Upper lobe of left lung (tissue), 6 donors: ENCODE results near the gene CUL2. TPM values are rescaled to one million over a fixed set of nuclear protein-coding genes. Genes with fewer than 3 reads are reported as not detected.
A peak's percentile ranks its signal among the peaks of the same experiment; 100 is the strongest.

Experiments used
- ATAC-seq, 2 donors: fragments of 200-7000 bp; cut with Tn5 transposase; one replicate each; pipeline ENCODE4 v1.9.1; 2022; ENCODE audit warnings: mild to moderate bottlenecking in 2 of 2, moderate library complexity in 2 of 2; ENCODE audit not compliant: low FRiP score in 2 of 2
- DNase-seq, 2 donors: peaks; one replicate each; pipeline ENCODE4 v3.0.0-alpha.2; 2019 to 2020
- H3K27ac ChIP-seq, 4 donors: fragments of 200-600 bp; sonication (generic); one replicate each; pipeline ENCODE4 v1.5.1; 2016 to 2019
- H3K27me3 ChIP-seq, 4 donors: fragments of 200-600 bp; sonication (generic); one replicate each; pipeline ENCODE4 v1.5.1; 2017 to 2019
- H3K36me3 ChIP-seq, 4 donors: fragments of 200-600 bp; sonication (generic); one replicate each; pipeline ENCODE4 v1.5.1; 2016 to 2019
- H3K4me1 ChIP-seq, 4 donors: fragments of 200-600 bp; sonication (generic); one replicate each; pipeline ENCODE4 v1.5.1; 2018 to 2019
- H3K4me3 ChIP-seq, 4 donors: fragments of 200-600 bp; sonication (generic); one replicate each; pipeline ENCODE4 v1.5.1; 2017 to 2019; ENCODE audit warnings: mild to moderate bottlenecking in 2 of 4, moderate library complexity in 1 of 4
- H3K9me3 ChIP-seq, 4 donors: fragments of 200-600 bp; sonication (generic); one replicate each; pipeline ENCODE4 v1.5.1; 2018 to 2019
- CTCF ChIP-seq, 6 experiments: fragments of 450-650 bp in 4 of 6; fragments of 200-600 bp in 2 of 6; sonication (generic) in 2 of 6; IDR thresholded peaks; one replicate each; pipeline ENCODE4 v1.5.1; 2016 to 2019; ENCODE audit warnings: antibody characterized with exemption in 6 of 6
- EP300 ChIP-seq, 4 donors: sonication (generic); formaldehyde crosslinking; IDR thresholded peaks; one replicate each; pipeline ENCODE4 v1.5.1; 2017; ENCODE audit warnings: antibody characterized with exemption in 4 of 4, control low read depth in 2 of 4
- POLR2A ChIP-seq, 4 donors: fragments of 450-650 bp; IDR thresholded peaks; one replicate each; pipeline ENCODE4 v1.5.1; 2016 to 2017; ENCODE audit warnings: antibody characterized with exemption in 4 of 4, mild to moderate bottlenecking in 2 of 4
- POLR2AphosphoS5 ChIP-seq, 2 donors: sonication (generic); formaldehyde crosslinking; IDR thresholded peaks; one replicate each; pipeline ENCODE4 v1.5.1; 2017; ENCODE audit warnings: antibody characterized with exemption in 2 of 2
- WGBS, 2 donors: methylation state at CpG; one replicate each; pipeline ENCODE4 v1.1.5; 2017 to 2018; 5-methylcytosine and 5-hydroxymethylcytosine counted together
- total RNA-seq, 6 donors: library from RNA; depleted of rRNA in 4 of 6; stranded (reverse); fragments of >200 nt in 4 of 6; gene quantifications; one replicate each; pipeline versions ENCODE4 v1.1.0 to v1.2.1, GENCODE V29; 2016 to 2021
- donor health status: DM: no; HTN: no; CAD: no; lungs with moderate emphysema.
- donor health status: DM: no; HTN: yes; CAD: no; lungs with severe emphysema.

CUL2 gene
- total RNA-seq, 6 donors from 2014 or later, result 11.8 to 30.7 (median 19.7) TPM

DNA sequence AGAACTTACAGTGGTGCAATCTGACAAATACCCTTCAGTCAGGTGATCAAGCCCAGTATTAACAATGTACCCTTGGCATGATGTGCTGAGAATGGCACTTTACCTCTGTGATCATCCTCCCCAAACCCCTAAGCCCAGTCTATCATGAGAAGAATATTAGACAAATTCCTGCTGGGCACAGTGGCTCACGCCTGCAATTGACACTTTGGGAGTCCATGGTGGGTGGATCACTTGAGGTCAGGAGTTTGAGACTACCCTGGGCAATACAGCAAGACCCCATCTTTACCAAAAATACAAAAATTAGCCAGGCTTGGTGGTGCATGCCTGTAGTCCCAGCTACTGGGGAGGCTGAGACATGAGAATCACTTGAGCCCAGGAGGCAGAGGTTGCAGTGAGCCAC, 7.4 kb upstream of the CUL2 start:
- Histone ChIP-seq H3K9me3 (no peaks in the 10 kb centered on the region), H3K27ac (no peak overlapping the region), H3K4me3 (no peak overlapping the region), H3K36me3 (no peaks in the 10 kb centered on the region), H3K27me3 (no peaks in the 10 kb centered on the region), H3K4me1 (no peaks in the 10 kb centered on the region)
- ATAC-seq (no peak), DNase-seq (no peak)
- TF ChIP-seq CTCF (IDR thresholded peaks at IDR 0.05) (no peak), POLR2A (IDR thresholded peaks at IDR 0.05) (no peak), POLR2AphosphoS5 (IDR thresholded peaks at IDR 0.05) (no peak), EP300 (IDR thresholded peaks at IDR 0.05) (no peak)
- WGBS, 2 donors, result 85 to 88% methylated on average over 1 of the region's 1 CpG

- ATAC-seq (no peak), DNase-seq (no peak)
- Histone ChIP-seq H3K27me3 (no peaks in the 10 kb centered on the region), H3K36me3 (no peaks in the 10 kb centered on the region), H3K4me3 (no peak overlapping the region), H3K9me3 (no peaks in the 10 kb centered on the region), H3K4me1 (no peaks in the 10 kb centered on the region), H3K27ac (no peak overlapping the region)
- WGBS, 2 donors, result 80 to 83% methylated on average over 2 of the region's 2 CpGs
- TF ChIP-seq POLR2AphosphoS5 (IDR thresholded peaks at IDR 0.05) (no peak), CTCF (IDR thresholded peaks at IDR 0.05) (no peak), EP300 (IDR thresholded peaks at IDR 0.05) (no peak), POLR2A (IDR thresholded peaks at IDR 0.05) (no peak)
These were observed 6.2 kb upstream of the CUL2 start for GRCh38 chr10:35096312-35096711.

GRCh38 chr10:35092851-35093250, 2.7 kb upstream of the CUL2 start:
- ATAC-seq (no peak), DNase-seq (peak in 1 of 2 donors; percentile 26)
- 75 to 88% methylated on average over 1 of the region's 1 CpG for WGBS, 2 donors
- no peak overlapping the region for H3K4me3 ChIP-seq
- H3K4me1 ChIP-seq, result peaks cover 14 to 22% (median 19%) of the 10 kb centered on the region in 4 donors
- H3K9me3 ChIP-seq, result no peaks in the 10 kb centered on the region
- no peaks in the 10 kb centered on the region for H3K27me3 ChIP-seq
- no peaks in the 10 kb centered on the region for H3K36me3 ChIP-seq
- TF ChIP-seq POLR2A (IDR thresholded peaks at IDR 0.05) (no peak), CTCF (IDR thresholded peaks at IDR 0.05) (no peak), POLR2AphosphoS5 (IDR thresholded peaks at IDR 0.05) (no peak), EP300 (IDR thresholded peaks at IDR 0.05) (no peak)
- no peak overlapping the region for H3K27ac ChIP-seq

DNA sequence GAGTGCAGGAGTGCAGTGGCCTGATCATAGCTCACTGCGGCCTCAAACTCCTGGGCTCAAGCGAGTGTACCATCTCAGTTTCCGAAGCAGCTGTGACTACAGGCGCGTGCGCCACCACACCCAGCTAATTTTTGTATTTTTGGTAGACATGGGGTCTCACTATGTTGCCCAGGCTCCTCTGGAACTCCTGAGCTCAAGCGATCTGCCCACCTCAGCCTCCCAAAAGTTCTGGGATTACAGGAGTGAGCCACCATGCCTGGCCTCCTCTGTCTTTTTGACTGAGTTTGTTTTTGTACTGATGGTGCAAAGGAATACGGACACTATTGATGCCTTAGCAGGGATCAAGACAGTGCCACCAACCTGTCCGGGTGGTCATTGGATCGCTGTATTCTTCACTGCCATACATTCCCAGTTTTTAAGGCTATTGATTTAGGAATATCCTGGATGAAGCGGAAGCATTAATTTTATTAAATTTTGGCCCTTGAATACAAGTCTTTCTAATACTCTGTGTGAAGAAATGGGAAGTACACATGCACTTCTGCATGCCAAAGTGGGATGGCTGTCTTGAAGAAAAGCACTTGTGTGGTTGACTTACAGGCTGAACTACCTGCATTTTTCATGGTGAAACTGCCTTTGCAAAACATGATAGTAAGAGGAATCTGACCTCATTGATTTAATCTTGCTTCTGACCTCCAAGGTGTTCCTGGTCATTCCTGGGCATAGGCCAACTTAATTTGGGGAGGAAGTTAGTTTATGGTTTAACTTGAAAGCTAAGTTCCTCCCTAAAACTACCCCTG, 2.1 kb upstream of the CUL2 start:
- ATAC-seq (no peak), DNase-seq (no peak)
- TF ChIP-seq EP300 (IDR thresholded peaks at IDR 0.05) (no peak), POLR2A (IDR thresholded peaks at IDR 0.05) (no peak), CTCF (IDR thresholded peaks at IDR 0.05) (no peak), POLR2AphosphoS5 (IDR thresholded peaks at IDR 0.05) (no peak)
- Histone ChIP-seq H3K36me3 (no peaks in the 10 kb centered on the region), H3K27me3 (no peaks in the 10 kb centered on the region), H3K9me3 (no peaks in the 10 kb centered on the region), H3K27ac (no peak overlapping the region), H3K4me1 (peaks cover 19 to 29% (median 24%) of the 10 kb centered on the region in 4 donors), H3K4me3 (no peak overlapping the region)
- 92 to 97% methylated on average over 11 of the region's 11 CpGs for WGBS, 2 donors
